Immature natural killer cell (primary cell): Measurements from ENCODE around the gene IDUA. TPM values are rescaled to one million over a fixed set of nuclear protein-coding genes. Genes with fewer than 3 reads are reported as not detected.

Source experiments
- DNase-seq, 3 donors: peaks; one replicate each; pipeline ENCODE4 v3.0.0; 2022; ENCODE audit warnings: mixed read lengths in 1 of 3
- H3K27ac Mint-ChIP-seq, 6 donors: one replicate each; pipeline ENCODE4 v1.8.0; 2020; ENCODE audit warnings: mixed read lengths in 6 of 6, mild to moderate bottlenecking in 5 of 6, inconsistent platforms in 4 of 6, moderate library complexity in 3 of 6
- H3K27me3 Mint-ChIP-seq, 3 donors: one replicate each; pipeline ENCODE4 v1.8.0; 2020 to 2021; ENCODE audit warnings: low read depth in 3 of 3, mild to moderate bottlenecking in 3 of 3, mixed read lengths in 3 of 3, moderate library complexity in 3 of 3, inconsistent platforms in 1 of 3
- H3K36me3 Mint-ChIP-seq, 3 donors: one replicate each; pipeline ENCODE4 v1.8.0; 2020; ENCODE audit warnings: mixed read lengths in 3 of 3, inconsistent platforms in 2 of 3, mild to moderate bottlenecking in 2 of 3
- H3K4me1 Mint-ChIP-seq, 2 donors: one replicate each; pipeline ENCODE4 v1.8.0; 2020; ENCODE audit warnings: inconsistent platforms in 2 of 2, mild to moderate bottlenecking in 2 of 2, mixed read lengths in 2 of 2, moderate library complexity in 1 of 2
- H3K4me3 Mint-ChIP-seq, 5 donors: one replicate each; pipeline ENCODE4 v1.8.0; 2020; ENCODE audit warnings: mild to moderate bottlenecking in 5 of 5, mixed read lengths in 5 of 5, inconsistent platforms in 3 of 5, moderate library complexity in 3 of 5
- H3K9me3 Mint-ChIP-seq, 6 donors: one replicate each; pipeline ENCODE4 v1.8.0; 2020; ENCODE audit warnings: mild to moderate bottlenecking in 6 of 6, mixed read lengths in 6 of 6, inconsistent platforms in 4 of 6, moderate library complexity in 3 of 6
- polyA plus RNA-seq, 3 donors: library from polyadenylated mRNA; unstranded; fragments of 300-500 nt; fragmentation: Illumina TruSeq; gene quantifications; one replicate each; pipeline ENCODE4 v1.2.3, GENCODE V29; 2021

The IDUA gene
- polyA plus RNA-seq, 3 donors from 2014 or later = 5.6 to 12.2 (median 6.3) TPM

DNA sequence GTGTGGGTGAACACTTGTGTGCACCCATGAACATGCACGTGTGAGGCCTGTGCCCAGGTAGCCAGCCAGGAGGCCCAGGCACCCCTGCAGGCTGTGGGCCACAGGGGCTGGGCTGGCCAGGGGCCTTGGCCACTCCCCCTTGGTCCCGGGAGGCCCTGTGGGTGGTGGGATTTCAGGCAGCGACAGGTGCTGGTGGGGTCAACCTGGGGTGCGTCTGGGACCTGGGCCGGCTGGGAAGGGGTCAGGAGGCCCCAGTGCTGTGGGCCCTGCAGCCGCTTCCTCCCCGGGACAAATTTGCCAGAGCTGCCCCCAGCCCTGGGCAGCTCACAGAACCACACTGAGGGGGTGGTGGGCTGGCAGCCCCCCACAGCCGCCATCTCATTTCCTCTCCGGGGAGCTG is 32.5 kb downstream of the IDUA start:
- H3K4me3 Mint-ChIP-seq = no peak overlapping the region
- H3K36me3 Mint-ChIP-seq = no peaks in the 10 kb centered on the region
- peaks cover 0 to 5% (median 0%) of the 10 kb centered on the region in 3 donors for H3K27me3 Mint-ChIP-seq
- H3K9me3 Mint-ChIP-seq = no peaks in the 10 kb centered on the region
- H3K4me1 Mint-ChIP-seq = no peaks in the 10 kb centered on the region
- H3K27ac Mint-ChIP-seq = no peak overlapping the region
- DNase-seq = no peak

DNA sequence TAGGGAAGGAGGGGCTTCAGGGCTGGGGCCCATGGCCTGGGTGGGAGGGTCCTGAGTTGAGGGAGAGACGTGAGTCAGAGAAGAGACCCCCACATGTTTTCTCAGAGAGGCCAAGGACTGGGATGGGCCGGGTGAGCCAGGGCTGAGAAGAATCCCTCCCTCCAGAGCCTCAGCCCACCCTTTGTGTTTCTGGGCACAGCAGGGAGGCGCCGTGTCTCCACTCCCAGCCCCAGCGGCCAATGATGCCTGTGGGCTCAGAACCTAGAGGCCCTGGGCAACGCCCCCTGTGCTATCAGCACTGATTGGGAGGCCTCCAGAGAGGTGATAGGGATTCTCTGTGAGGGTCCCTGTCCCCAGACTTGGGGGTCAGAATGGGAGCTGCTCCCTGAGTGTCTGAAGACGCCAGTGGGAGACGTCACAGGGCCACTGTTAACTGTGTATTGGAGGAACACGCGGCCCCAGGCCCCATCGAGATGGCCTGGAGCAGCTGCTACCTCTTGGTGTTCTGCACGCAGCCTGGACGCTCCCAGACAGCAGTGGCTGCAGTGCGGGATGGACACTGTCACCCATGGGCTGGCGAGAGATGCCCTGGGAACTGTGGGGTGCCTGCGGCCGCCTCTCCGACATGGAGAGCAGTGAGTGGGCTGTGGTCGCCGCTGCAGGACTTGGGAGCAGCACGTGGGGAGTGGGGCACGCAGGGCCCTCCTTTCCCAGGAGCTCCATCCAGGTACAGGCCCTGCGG is 33.1 kb downstream of the IDUA start:
- Mint-ChIP-seq H3K4me1 (no peaks in the 10 kb centered on the region), H3K27ac (no peak overlapping the region), H3K4me3 (no peak overlapping the region), H3K36me3 (no peaks in the 10 kb centered on the region), H3K9me3 (no peaks in the 10 kb centered on the region), H3K27me3 (peaks cover 0 to 5% (median 0%) of the 10 kb centered on the region in 3 donors)
- DNase-seq = no peak

DNA sequence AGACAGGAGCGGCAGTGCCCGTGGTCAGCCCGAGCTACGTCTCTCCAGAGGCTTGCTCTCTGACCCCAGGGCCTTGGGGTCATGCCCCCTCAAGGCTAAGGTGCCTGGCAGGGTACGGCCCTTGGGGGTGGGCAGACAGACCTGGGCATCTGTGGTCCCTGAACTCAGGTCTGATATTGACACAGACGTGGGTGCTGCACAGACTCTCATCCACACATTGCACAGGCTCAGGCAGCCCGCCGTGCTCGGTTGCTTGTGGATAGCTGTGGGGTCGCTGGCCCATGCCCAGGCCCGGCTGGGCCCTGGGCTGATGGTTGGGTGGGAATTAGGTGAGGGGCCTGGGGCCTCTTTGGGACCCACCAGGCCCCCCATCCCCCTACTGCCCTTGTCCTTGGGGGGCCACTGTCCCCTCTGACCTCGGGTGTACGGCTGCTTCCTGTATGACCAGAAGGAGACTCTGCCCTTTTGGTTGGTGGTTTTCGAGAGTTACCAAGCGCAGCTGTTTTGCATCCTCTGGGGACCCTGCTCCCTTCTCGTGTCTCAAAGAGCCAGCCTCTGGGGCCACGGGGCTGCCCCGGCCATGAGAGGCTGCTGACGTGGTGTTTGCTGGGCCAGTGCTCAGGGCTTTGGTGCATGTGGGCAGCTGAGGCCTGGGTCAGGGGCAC is 34.7 kb downstream of the IDUA start:
- peaks cover 0 to 3% of the 10 kb centered on the region in 2 donors for H3K4me1 Mint-ChIP-seq
- no peak overlapping the region for H3K4me3 Mint-ChIP-seq
- H3K36me3 Mint-ChIP-seq = no peaks in the 10 kb centered on the region
- H3K9me3 Mint-ChIP-seq = no peaks in the 10 kb centered on the region
- H3K27ac Mint-ChIP-seq = no peak overlapping the region
- H3K27me3 Mint-ChIP-seq = peaks cover 0 to 5% (median 0%) of the 10 kb centered on the region in 3 donors
- DNase-seq = no peak

DNA sequence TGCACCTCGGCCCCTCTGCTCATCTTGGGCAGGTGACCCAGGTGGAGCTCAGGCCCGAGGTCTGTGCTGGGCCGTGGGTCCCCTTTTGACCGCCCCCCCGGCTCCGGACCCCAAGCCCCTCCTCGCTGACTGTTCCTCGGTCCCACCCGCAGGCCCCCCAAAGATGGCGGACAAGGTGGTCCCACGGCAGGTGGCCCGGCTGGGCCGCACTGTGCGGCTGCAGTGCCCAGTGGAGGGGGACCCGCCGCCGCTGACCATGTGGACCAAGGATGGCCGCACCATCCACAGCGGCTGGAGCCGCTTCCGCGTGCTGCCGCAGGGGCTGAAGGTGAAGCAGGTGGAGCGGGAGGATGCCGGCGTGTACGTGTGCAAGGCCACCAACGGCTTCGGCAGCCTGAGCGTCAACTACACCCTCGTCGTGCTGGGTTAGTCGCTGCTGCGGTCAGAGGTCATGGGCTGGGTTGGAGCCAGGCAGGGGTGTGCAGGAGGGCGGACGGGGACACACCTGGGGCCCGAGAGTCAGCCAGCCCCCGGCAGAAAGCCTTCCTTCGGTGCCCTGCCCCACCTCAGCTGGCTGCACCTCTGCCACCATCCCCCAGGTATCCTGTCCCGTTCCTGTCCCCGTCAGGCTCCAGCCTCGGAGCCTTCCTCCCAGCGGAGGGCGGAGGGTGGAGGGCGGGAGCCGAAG is 35.4 kb downstream of the IDUA start:
- no peaks in the 10 kb centered on the region for H3K36me3 Mint-ChIP-seq
- no peak for DNase-seq
- H3K27ac Mint-ChIP-seq = no peak overlapping the region
- H3K27me3 Mint-ChIP-seq = peaks cover 0 to 3% (median 0%) of the 10 kb centered on the region in 3 donors
- no peaks in the 10 kb centered on the region for H3K9me3 Mint-ChIP-seq
- peaks cover 0 to 3% of the 10 kb centered on the region in 2 donors for H3K4me1 Mint-ChIP-seq
- no peak overlapping the region for H3K4me3 Mint-ChIP-seq

DNA sequence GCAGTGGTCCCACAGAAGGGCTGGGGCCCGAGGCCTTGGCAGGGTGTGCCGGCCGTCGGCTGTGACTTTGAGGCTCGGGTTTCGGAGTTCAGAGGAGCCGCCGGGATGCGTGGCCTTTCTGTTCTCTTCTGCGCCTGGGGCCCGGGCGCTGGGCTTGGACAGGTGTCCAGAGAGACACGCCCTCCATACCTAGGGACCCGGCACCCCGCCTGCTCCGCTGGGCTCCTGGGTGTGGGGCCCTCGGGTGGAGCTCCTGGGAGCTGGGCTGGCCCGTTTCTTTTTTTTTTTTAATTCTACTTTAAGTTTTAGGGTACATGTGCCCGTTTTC is 35.9 kb downstream of the IDUA start:
- peaks cover 0 to 3% (median 0%) of the 10 kb centered on the region in 3 donors for H3K27me3 Mint-ChIP-seq
- no peak overlapping the region for H3K4me3 Mint-ChIP-seq
- no peak for DNase-seq
- no peaks in the 10 kb centered on the region for H3K36me3 Mint-ChIP-seq
- H3K4me1 Mint-ChIP-seq = peaks cover 0 to 3% of the 10 kb centered on the region in 2 donors
- H3K27ac Mint-ChIP-seq = no peak overlapping the region
- H3K9me3 Mint-ChIP-seq = no peaks in the 10 kb centered on the region

DNA sequence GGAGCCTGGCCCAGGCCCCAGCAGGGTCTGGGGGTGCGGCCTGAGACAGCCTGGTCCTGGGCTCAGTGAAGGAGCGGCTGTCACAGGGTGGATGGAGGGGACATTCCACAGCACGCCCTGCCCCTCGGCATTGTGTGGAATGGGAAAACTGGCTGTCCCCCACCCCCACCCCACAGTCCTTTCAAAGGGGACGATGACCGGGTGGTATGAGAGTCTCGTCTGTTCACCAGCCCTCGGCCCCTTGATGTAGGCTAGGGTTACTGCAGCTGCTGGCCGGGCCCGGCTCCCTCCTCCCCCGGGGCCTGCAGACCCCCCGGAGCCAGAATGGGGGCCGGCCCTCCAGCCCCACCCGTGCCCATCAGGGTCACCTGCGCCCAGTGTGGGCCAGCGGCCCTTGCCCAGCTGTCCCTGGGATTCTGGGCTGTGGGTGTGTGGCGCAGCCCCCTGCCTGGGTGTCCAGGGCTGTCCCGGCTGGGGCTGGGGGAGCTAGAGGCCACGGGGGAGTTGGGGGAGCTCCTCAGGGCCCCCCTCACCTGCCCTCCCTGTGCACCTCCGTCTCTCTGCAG is 36.3 kb downstream of the IDUA start:
- Mint-ChIP-seq H3K27ac (no peak overlapping the region), H3K27me3 (peaks cover 0 to 3% (median 0%) of the 10 kb centered on the region in 3 donors), H3K9me3 (no peaks in the 10 kb centered on the region), H3K4me3 (no peak overlapping the region), H3K4me1 (peaks cover 0 to 3% of the 10 kb centered on the region in 2 donors), H3K36me3 (no peaks in the 10 kb centered on the region)
- no peak for DNase-seq

DNA sequence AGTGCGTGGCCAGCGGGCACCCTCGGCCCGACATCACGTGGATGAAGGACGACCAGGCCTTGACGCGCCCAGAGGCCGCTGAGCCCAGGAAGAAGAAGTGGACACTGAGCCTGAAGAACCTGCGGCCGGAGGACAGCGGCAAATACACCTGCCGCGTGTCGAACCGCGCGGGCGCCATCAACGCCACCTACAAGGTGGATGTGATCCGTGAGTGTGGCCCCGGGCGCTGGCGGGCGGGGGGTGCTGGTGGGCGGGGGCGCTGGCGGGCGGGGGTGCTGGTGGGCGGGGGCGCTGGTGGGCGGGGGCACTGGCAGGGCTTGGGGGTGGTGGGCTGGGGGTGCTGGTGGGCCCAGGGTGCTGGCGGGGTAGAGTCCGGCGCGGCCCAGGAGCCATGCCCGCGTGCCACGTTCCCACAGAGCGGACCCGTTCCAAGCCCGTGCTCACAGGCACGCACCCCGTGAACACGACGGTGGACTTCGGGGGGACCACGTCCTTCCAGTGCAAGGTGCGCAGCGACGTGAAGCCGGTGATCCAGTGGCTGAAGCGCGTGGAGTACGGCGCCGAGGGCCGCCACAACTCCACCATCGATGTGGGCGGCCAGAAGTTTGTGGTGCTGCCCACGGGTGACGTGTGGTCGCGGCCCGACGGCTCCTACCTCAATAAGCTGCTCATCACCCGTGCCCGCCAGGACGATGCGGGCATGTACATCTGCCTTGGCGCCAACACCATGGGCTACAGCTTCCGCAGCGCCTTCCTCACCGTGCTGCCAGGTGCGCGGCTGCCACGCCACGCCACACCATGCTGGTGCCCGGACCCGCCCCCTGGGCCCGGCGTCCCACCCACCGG is 37.3 kb downstream of the IDUA start:
- Mint-ChIP-seq H3K27ac (no peak overlapping the region), H3K4me3 (no peak overlapping the region), H3K9me3 (no peaks in the 10 kb centered on the region), H3K36me3 (no peaks in the 10 kb centered on the region), H3K27me3 (peaks cover 0 to 3% (median 0%) of the 10 kb centered on the region in 3 donors), H3K4me1 (peaks cover 0 to 3% of the 10 kb centered on the region in 2 donors)
- no peak for DNase-seq

DNA sequence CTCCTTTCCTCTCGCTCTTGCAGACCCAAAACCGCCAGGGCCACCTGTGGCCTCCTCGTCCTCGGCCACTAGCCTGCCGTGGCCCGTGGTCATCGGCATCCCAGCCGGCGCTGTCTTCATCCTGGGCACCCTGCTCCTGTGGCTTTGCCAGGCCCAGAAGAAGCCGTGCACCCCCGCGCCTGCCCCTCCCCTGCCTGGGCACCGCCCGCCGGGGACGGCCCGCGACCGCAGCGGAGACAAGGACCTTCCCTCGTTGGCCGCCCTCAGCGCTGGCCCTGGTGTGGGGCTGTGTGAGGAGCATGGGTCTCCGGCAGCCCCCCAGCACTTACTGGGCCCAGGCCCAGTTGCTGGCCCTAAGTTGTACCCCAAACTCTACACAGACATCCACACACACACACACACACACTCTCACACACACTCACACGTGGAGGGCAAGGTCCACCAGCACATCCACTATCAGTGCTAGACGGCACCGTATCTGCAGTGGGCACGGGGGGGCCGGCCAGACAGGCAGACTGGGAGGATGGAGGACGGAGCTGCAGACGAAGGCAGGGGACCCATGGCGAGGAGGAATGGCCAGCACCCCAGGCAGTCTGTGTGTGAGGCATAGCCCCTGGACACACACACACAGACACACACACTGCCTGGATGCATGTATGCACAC is 38.2 kb downstream of the IDUA start:
- Mint-ChIP-seq H3K4me1 (peaks cover 0 to 3% of the 10 kb centered on the region in 2 donors), H3K36me3 (no peaks in the 10 kb centered on the region), H3K4me3 (no peak overlapping the region), H3K27ac (no peak overlapping the region), H3K27me3 (peaks cover 0 to 2% (median 0%) of the 10 kb centered on the region in 3 donors), H3K9me3 (no peaks in the 10 kb centered on the region)
- no peak for DNase-seq

DNA sequence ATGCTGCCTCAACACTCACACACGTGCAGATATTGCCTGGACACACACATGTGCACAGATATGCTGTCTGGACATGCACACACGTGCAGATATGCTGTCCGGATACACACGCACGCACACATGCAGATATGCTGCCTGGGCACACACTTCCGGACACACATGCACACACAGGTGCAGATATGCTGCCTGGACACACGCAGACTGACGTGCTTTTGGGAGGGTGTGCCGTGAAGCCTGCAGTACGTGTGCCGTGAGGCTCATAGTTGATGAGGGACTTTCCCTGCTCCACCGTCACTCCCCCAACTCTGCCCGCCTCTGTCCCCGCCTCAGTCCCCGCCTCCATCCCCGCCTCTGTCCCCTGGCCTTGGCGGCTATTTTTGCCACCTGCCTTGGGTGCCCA is 39.3 kb downstream of the IDUA start:
- Mint-ChIP-seq H3K9me3 (no peaks in the 10 kb centered on the region), H3K27ac (peak overlapping the region in 1 of 6 donors; percentile 35), H3K27me3 (peaks cover 0 to 2% (median 0%) of the 10 kb centered on the region in 3 donors), H3K36me3 (no peaks in the 10 kb centered on the region), H3K4me1 (peaks cover 0 to 3% of the 10 kb centered on the region in 2 donors), H3K4me3 (no peak overlapping the region)
- no peak for DNase-seq

DNA sequence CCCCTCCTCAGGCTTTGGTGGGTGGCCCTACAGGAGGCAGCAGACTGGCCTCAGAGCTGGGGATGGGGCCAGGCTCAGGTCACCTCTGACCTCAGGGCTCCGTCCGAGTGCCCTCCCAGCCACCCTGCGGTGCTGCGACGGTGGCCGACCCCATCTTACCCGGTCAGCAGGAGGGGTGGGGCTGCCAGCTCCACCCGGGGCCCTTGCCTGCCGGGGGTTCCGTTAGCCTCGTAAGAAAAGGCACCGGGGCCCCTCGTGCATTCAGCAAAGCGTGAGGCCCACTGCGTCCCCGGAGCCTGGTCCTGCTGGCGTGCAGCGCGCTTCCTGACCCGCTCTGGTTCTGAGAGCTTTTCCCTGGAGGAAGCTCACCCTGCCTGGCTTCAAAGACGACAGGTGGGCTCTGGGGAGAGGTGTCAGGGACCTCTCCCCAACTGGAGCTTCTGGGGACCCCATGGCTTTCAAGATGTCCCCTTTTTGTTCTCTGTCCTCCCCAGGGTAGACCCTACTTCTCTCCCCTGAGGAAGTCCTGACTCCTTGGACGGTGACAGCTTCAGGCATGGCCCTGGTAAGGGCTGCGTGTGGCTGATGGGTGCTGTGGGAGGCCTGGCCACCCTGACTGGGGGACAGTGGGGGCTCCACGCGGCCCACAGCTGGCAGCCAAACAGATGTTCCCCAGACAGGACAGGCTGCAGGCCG is 40.5 kb downstream of the IDUA start:
- Mint-ChIP-seq H3K9me3 (no peaks in the 10 kb centered on the region), H3K4me1 (peaks cover 0 to 3% of the 10 kb centered on the region in 2 donors), H3K36me3 (no peaks in the 10 kb centered on the region), H3K27ac (no peak overlapping the region), H3K4me3 (no peak overlapping the region), H3K27me3 (no peaks in the 10 kb centered on the region)
- DNase-seq = no peak

DNA sequence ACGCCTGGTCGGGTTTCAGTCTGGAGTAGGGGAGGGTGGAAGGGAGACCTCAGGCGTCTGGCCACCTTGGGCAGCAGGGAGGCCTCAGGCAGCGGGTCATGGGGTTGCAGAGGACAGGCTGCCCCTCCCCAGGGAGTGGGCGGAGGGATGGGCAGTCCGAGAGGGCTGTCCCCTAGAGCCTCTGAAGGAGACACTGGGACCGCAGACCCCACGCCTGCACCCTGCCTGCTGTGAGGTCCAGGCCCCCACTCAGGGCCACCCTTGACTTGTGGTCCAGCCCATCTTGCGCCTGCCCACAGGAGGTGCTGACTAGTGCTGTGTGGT is 41.0 kb downstream of the IDUA start:
- no peaks in the 10 kb centered on the region for H3K36me3 Mint-ChIP-seq
- peaks cover 0 to 3% of the 10 kb centered on the region in 2 donors for H3K4me1 Mint-ChIP-seq
- H3K4me3 Mint-ChIP-seq = no peak overlapping the region
- no peak overlapping the region for H3K27ac Mint-ChIP-seq
- H3K9me3 Mint-ChIP-seq = no peaks in the 10 kb centered on the region
- DNase-seq = no peak
- no peaks in the 10 kb centered on the region for H3K27me3 Mint-ChIP-seq

DNA sequence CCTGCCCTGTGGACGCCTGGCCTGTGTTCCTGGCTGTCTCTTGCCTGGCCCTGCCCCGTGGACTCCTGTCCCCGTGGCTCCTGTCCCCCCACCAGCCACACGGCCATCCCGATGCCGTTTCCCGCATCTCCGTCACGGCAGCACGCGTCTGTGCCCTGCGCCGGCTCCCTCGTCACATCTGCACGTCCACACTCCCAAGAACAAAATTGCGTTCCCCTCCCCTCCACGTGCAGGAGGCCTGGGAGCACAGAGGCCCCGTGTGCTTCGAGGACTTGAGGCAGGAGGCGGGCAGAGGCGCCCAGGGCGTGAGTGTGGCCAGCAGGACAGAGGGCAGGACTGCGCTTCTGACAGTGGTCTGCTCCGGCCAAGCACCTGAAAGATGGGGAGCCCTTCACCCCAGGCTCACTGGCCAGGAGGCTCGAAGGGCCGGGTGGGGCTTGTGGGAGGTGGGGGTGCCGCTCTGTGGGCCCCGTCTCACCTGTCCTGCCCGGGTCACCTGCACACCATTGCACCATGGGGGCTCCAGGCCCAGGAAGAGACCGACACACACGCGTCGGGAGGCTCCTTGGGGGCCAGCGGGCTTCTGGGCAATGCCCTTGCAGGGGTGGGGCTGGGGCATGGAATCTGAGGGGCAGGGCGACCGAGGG is 41.9 kb downstream of the IDUA start:
- no peaks in the 10 kb centered on the region for H3K27me3 Mint-ChIP-seq

More for the DNA sequence above, 41.9 kb downstream of the IDUA start:
- Mint-ChIP-seq H3K4me3 (no peak overlapping the region), H3K4me1 (peaks cover 0 to 3% of the 10 kb centered on the region in 2 donors), H3K9me3 (no peaks in the 10 kb centered on the region), H3K27ac (no peak overlapping the region), H3K36me3 (no peaks in the 10 kb centered on the region)
- no peak for DNase-seq
